K562 (cell line): ENCODE measurements around the gene RPL19. TPM values are rescaled to one million over a fixed set of nuclear protein-coding genes. Genes with fewer than 3 reads are reported as not detected.
A peak's percentile ranks its signal among the peaks of the same experiment; 100 is the strongest.

Source experiments
- ARHGAP35 ChIP-seq: fragments of 450-650 bp; IDR thresholded peaks from 2 replicates; pipeline ENCODE4 v1.6.1; 2018; ENCODE audit not compliant: partially characterized antibody
- CXXC5 ChIP-seq: fragments of 250-450 bp; sonication (Bioruptor Pico); IDR thresholded peaks from 2 replicates; pipeline ENCODE4 v1.8.0; 2022; ENCODE audit warnings: inconsistent platforms, mild to moderate bottlenecking, moderate library complexity
- HMGN3 ChIP-seq: IDR thresholded peaks from 2 replicates; pipeline ENCODE4 v1.6.1; 2011; ENCODE audit warnings: borderline replicate concordance, low read depth, mild to moderate bottlenecking, mixed read lengths, low read length; ENCODE audit not compliant: insufficient read length; ENCODE audit errors: extremely low read depth
- NRF1 ChIP-seq, 2 experiments: fragments of 450-650 bp; IDR thresholded peaks in 1 of 2; conservative IDR thresholded peaks in 1 of 2; 2 replicates each; pipeline ENCODE4 v1.6.1; 2014; ENCODE audit warnings: mild to moderate bottlenecking in 2 of 2
- NUFIP1 ChIP-seq: fragments of 450-650 bp; IDR thresholded peaks from 2 replicates; pipeline ENCODE4 v1.6.1; 2018; ENCODE audit not compliant: partially characterized antibody
- POLR2AphosphoS5 ChIP-seq: IDR thresholded peaks from 2 replicates; pipeline ENCODE4 v1.6.1; 2011; ENCODE audit warnings: mild to moderate bottlenecking, low read depth, low read length, moderate library complexity; ENCODE audit not compliant: control insufficient read depth, insufficient read depth
- POLR2B ChIP-seq: fragments of 450-650 bp; IDR thresholded peaks from 2 replicates; pipeline ENCODE4 v1.6.1; 2018; ENCODE audit warnings: low read depth; ENCODE audit not compliant: partially characterized antibody
- POLR2G ChIP-seq: fragments of 200-400 bp; formaldehyde crosslinking; IDR thresholded peaks from 2 replicates; pipeline ENCODE4 v1.6.1; 2017; ENCODE audit warnings: low read depth, mild to moderate bottlenecking, antibody characterized with exemption, low read length, moderate library complexity
- PURB ChIP-seq: sonication (generic); formaldehyde crosslinking; IDR thresholded peaks from 2 replicates; pipeline ENCODE4 v1.9.0; 2021; ENCODE audit warnings: low read depth, mild to moderate bottlenecking, missing genetic modification reagents
- RCOR1 ChIP-seq, 2 experiments: IDR thresholded peaks; 2 replicates each; pipeline ENCODE4 v1.6.1; 2012; ENCODE audit warnings: low read depth in 2 of 2, low read length in 2 of 2, borderline replicate concordance in 1 of 2, improper control_type of control experiment in 1 of 2
- SUPT5H ChIP-seq: fragments of 450-650 bp; IDR thresholded peaks from 2 replicates; pipeline ENCODE4 v1.6.1; 2016
- TAF1 ChIP-seq: IDR thresholded peaks from 2 replicates; pipeline ENCODE4 v1.6.1; 2011; ENCODE audit warnings: mild to moderate bottlenecking, low read length, moderate library complexity; ENCODE audit not compliant: insufficient read depth, control insufficient read depth, severe bottlenecking; ENCODE audit errors: extremely low read depth
- THAP12 ChIP-seq: fragments of 250-450 bp; sonication (Bioruptor Pico); IDR thresholded peaks from 2 replicates; pipeline ENCODE4 v1.9.0; 2021; ENCODE audit warnings: mild to moderate bottlenecking, inconsistent platforms
- U2AF2 ChIP-seq: fragments of 200-400 bp; formaldehyde crosslinking; optimal IDR thresholded peaks from 2 replicates; pipeline ENCODE3; 2017; ENCODE audit warnings: low read depth, mild to moderate bottlenecking, low read length
- USF1 ChIP-seq: sonication (generic); formaldehyde crosslinking; IDR thresholded peaks from 2 replicates; pipeline ENCODE4 v1.9.0; 2022; ENCODE audit warnings: mild to moderate bottlenecking, missing genetic modification reagents
- YY1 ChIP-seq, 3 experiments: IDR thresholded peaks; 2 replicates each; pipeline ENCODE4 v1.6.1; 2011; ENCODE audit warnings: low read length in 2 of 3, mild to moderate bottlenecking in 2 of 3, moderate library complexity in 2 of 3, borderline replicate concordance in 1 of 3, control low read depth in 1 of 3, low read depth in 1 of 3; ENCODE audit not compliant: insufficient read depth in 3 of 3, insufficient replicate concordance in 2 of 3, control insufficient read depth in 1 of 3, insufficient read length in 1 of 3; ENCODE audit errors: extremely low read depth in 1 of 3
- ZNF384 ChIP-seq: IDR thresholded peaks from 2 replicates; pipeline ENCODE4 v1.6.1; 2012; ENCODE audit warnings: low read depth, low read length, improper control_type of control experiment
- ZNF592 ChIP-seq: fragments of 450-650 bp; IDR thresholded peaks from 2 replicates; pipeline ENCODE4 v1.6.1; 2017; ENCODE audit warnings: antibody characterized with exemption, mild to moderate bottlenecking
- polyA plus RNA-seq, 8 experiments: library from polyadenylated mRNA; depleted of rRNA in 4 of 8; stranded (reverse) in 5 of 8; unstranded in 3 of 8; fragments of >200 nt; fragmentation: Nextera tagmentation in 2 of 8; fragmentation: Illumina TruSeq in 1 of 8; extraction: Ambion mirVana in 2 of 8; extraction: Trizol in 1 of 8; gene quantifications; 2 replicates each; pipeline versions ENCODE4 v1.2.1 to v1.2.3, GENCODE V29; 2011 to 2014; ENCODE audit warnings: inconsistent platforms in 1 of 8, missing spikeins in 1 of 8
- total RNA-seq, 7 experiments: library from RNA; depleted of rRNA in 6 of 7; stranded (reverse); fragments of >200 nt in 6 of 7; fragmentation: Illumina TruSeq in 2 of 7; extraction: Trizol in 2 of 7; gene quantifications; 2 replicates each; pipeline versions ENCODE4 v1.2.1 to v1.2.3, GENCODE V29; 2011 to 2021; ENCODE audit warnings: low replicate concordance in 1 of 7

Gene RPL19
- total and polyA plus RNA-seq, 9 of the 15 experiments (the other 6 are each of a cell fraction or from before 2014, with no cell fraction given): 2,263 to 4,614 (median 3,727) TPM

- TF ChIP-seq THAP12 (peak; percentile 52; the same call in 1 of the 2 replicates), ARHGAP35 (no peak), TAF1 (peak; percentile 36), HMGN3 (peak; percentile 60), ZNF384 (no peak), USF1 (CRISPR knock-in tag) (no peak), CXXC5 (CRISPR knock-in tag) (peak; percentile 50), NUFIP1 (no peak), YY1 (IDR thresholded peaks at IDR 0.05; ENCODE audit: borderline replicate concordance in 1 of 3, control insufficient read depth in 1 of 3, extremely low read depth in 1 of 3, insufficient read depth in 3 of 3, insufficient read length in 1 of 3, insufficient replicate concordance in 2 of 3, low read depth in 1 of 3, low read length in 2 of 3) (peak in 1 of 3 experiments; percentile 31), PURB (CRISPR knock-in tag) (no peak), POLR2G (peak; percentile 88), POLR2B (peak; percentile 24), U2AF2 (no peak), ZNF592 (no peak), NRF1 (conservative IDR thresholded peaks at IDR 0.05 in 1 of 2, IDR thresholded peaks at IDR 0.05 in 1 of 2) (peak in 1 of 2 experiments; percentile 37; a peak in 1 of 4 replicates), POLR2AphosphoS5 (0 out of 2 replicates have a peak, but pooled peaks have one; percentile 30), RCOR1 (IDR thresholded peaks at IDR 0.05; ENCODE audit: borderline replicate concordance in 1 of 2, low read depth in 2 of 2, low read length in 2 of 2) (0 out of 4 replicates have a peak, but pooled peaks of 1 of the 2 experiments have one; percentile 6), SUPT5H (peak; percentile 51; the same call in 1 of the 2 replicates)
Measured at GRCh38 chr17:39197380-39198185, 2.5 kb upstream of the RPL19 start, which contains the start of gene CACNB1 (continued).
